RWPE2 (cell line): ENCODE measurements around the gene TUT4.

ENCODE experiments used
- ATAC-seq: fragments of 200-7000 bp; cut with Tn5 transposase; 3 replicates; pipeline ENCODE4 v1.9.1; 2021; ENCODE audit warnings: low read depth
- DNase-seq: peaks from one replicate; pipeline ENCODE4 v3.0.0-alpha.2; 2020; ENCODE audit warnings: low spot score
- H3K27ac ChIP-seq: fragments of 450-650 bp; 2 replicates; pipeline ENCODE4 v1.5.1; 2017; ENCODE audit warnings: mild to moderate bottlenecking; ENCODE audit not compliant: poor library complexity, severe bottlenecking
- H3K27me3 ChIP-seq: fragments of 250-450 bp; sonication (Bioruptor Pico); 2 replicates; pipeline ENCODE4 v1.5.1; 2021; ENCODE audit warnings: mild to moderate bottlenecking, moderate library complexity; ENCODE audit not compliant: insufficient read depth, poor library complexity, severe bottlenecking
- H3K36me3 ChIP-seq: fragments of 250-450 bp; sonication (Bioruptor Pico); 2 replicates; pipeline ENCODE4 v1.5.1; 2020; ENCODE audit warnings: low read depth, mild to moderate bottlenecking, moderate library complexity
- H3K4me1 ChIP-seq: fragments of 250-450 bp; sonication (Bioruptor Pico); 2 replicates; pipeline ENCODE4 v1.5.1; 2021; ENCODE audit warnings: mild to moderate bottlenecking, moderate library complexity; ENCODE audit not compliant: insufficient read depth, poor library complexity, severe bottlenecking
- H3K4me3 ChIP-seq: fragments of 250-450 bp; sonication (Bioruptor Pico); 2 replicates; pipeline ENCODE4 v1.5.1; 2021; ENCODE audit warnings: mild to moderate bottlenecking, moderate library complexity; ENCODE audit not compliant: severe bottlenecking
- H3K9me3 ChIP-seq: fragments of 250-450 bp; sonication (Bioruptor Pico); 2 replicates; pipeline ENCODE4 v1.5.1; 2021; ENCODE audit warnings: mild to moderate bottlenecking, moderate library complexity; ENCODE audit not compliant: severe bottlenecking
- CTCF ChIP-seq: fragments of 450-650 bp; IDR thresholded peaks from one replicate; pipeline ENCODE4 v1.5.1; 2017; ENCODE audit warnings: mild to moderate bottlenecking, moderate library complexity; ENCODE audit not compliant: poor library complexity, severe bottlenecking

The TUT4 gene

GRCh38 chr1:52435650-52436049 is 117.2 kb downstream of the TUT4 start:
- H3K9me3 ChIP-seq: no peaks in the 10 kb centered on the region
- TF ChIP-seq CTCF: no peak
- no peak overlapping the region for H3K27ac ChIP-seq
- H3K36me3 ChIP-seq: peaks cover 66% of the 10 kb centered on the region
- no peak for ATAC-seq
- H3K4me3 ChIP-seq: no peak overlapping the region
- no peaks in the 10 kb centered on the region for H3K27me3 ChIP-seq
- no peak for DNase-seq
- H3K4me1 ChIP-seq: no peaks in the 10 kb centered on the region

GRCh38 chr1:52435211-52435610 is 117.7 kb downstream of the TUT4 start:
- DNase-seq (no peak), ATAC-seq (no peak)
- no peaks in the 10 kb centered on the region for H3K4me1 ChIP-seq
- H3K36me3 ChIP-seq: peaks cover 67% of the 10 kb centered on the region
- no peaks in the 10 kb centered on the region for H3K27me3 ChIP-seq
- no peak overlapping the region for H3K4me3 ChIP-seq
- no peak overlapping the region for H3K27ac ChIP-seq
- TF ChIP-seq CTCF: no peak
- no peaks in the 10 kb centered on the region for H3K9me3 ChIP-seq

GRCh38 chr1:52432807-52433206 is 120.1 kb downstream of the TUT4 start:
- Histone ChIP-seq H3K36me3 (peaks cover 65% of the 10 kb centered on the region), H3K27me3 (no peaks in the 10 kb centered on the region), H3K27ac (no peak overlapping the region), H3K4me3 (no peak overlapping the region), H3K4me1 (no peaks in the 10 kb centered on the region), H3K9me3 (no peaks in the 10 kb centered on the region)
- ATAC-seq (no peak), DNase-seq (no peak)
- no peak for TF ChIP-seq CTCF

- TF ChIP-seq CTCF: no peak
- no peaks in the 10 kb centered on the region for H3K9me3 ChIP-seq
- ATAC-seq (no peak), DNase-seq (no peak)
- H3K4me3 ChIP-seq: no peak overlapping the region
- H3K36me3 ChIP-seq: peaks cover 55% of the 10 kb centered on the region
- no peak overlapping the region for H3K27ac ChIP-seq
- H3K27me3 ChIP-seq: no peaks in the 10 kb centered on the region
- H3K4me1 ChIP-seq: no peaks in the 10 kb centered on the region
These were observed 125.7 kb downstream of the TUT4 start for GRCh38 chr1:52427152-52427551.

GRCh38 chr1:52426371-52426770 is 126.5 kb downstream of the TUT4 start:
- DNase-seq: no peak
- H3K27ac ChIP-seq: no peak overlapping the region
- no peak for TF ChIP-seq CTCF

More at GRCh38 chr1:52426371-52426770, 126.5 kb downstream of the TUT4 start:
- Histone ChIP-seq H3K36me3 (peaks cover 55% of the 10 kb centered on the region), H3K9me3 (no peaks in the 10 kb centered on the region), H3K4me3 (no peak overlapping the region), H3K4me1 (no peaks in the 10 kb centered on the region), H3K27me3 (no peaks in the 10 kb centered on the region)
- 0 out of 3 replicates have a peak, but pooled peaks have one; percentile 21 for ATAC-seq
